ENCODE results near the gene STARD10.

Gene STARD10

GRCh38 chr11:72742513-72743320 is 51.1 kb downstream of the STARD10 start:
- no peak for DNase-seq

- DNase-seq, result no peak
Observed at GRCh38 chr11:72741849-72742512, 51.9 kb downstream of the STARD10 start.

DNA sequence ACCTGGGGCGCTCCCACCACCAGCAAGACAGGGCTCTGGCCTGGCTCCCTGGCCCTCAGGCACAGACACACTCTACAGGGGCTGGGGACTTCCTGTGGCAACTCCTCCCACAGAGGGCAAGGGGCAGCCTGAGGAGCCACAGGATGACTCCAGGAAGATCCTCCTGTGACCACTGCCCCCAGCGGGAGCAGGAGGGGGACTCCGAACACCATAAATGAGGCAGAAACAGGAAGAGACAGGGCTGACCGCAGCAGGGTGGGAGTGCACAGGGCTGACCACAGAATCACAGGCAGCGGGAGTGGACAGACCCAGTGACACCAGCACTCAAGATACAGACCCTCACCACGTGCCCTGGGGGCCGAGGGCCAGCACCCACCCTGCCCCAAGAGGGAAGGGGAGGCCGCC is 52.4 kb downstream of the STARD10 start:
- DNase-seq, result no peak

DNA sequence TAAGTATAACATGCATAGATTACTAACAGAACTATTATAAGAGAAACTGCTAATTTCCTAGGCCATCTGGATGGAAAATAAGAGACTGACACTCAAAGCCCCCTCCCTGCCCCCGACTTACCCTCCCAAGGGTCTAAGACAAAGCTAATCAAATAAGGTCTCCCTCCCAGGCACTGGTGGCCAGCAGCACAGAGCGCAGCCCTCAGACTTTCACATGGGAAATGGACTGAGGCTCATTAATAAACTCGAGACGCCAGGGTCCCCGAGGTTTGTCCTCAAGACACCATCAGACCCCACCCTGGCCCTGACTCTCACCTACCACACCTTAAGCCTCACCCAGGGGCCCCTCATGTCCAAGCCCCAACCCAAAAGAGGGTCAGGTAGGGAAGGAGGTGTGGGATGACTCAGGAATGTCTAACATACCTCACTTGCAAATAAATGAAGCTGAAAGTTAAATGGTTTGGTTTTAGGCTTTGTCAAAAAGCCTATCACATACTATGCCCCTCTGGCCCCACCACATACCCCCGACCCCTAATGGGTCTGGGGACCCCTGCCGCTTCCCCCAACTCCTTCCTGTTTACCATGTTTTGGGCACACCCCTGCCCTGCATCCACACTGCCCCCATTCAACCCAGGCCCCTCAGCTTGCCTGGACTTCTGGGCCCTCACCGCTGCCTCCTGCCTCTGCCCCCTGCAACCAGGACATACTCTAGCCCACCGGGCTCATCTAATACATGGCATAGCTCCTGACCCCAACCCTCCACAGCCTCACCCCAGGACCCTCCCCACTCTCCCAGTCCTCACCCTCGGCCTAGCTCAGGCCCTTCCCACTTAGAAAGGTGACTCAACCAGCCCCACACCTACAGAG is 53.1 kb downstream of the STARD10 start:
- DNase-seq, result no peak

DNA sequence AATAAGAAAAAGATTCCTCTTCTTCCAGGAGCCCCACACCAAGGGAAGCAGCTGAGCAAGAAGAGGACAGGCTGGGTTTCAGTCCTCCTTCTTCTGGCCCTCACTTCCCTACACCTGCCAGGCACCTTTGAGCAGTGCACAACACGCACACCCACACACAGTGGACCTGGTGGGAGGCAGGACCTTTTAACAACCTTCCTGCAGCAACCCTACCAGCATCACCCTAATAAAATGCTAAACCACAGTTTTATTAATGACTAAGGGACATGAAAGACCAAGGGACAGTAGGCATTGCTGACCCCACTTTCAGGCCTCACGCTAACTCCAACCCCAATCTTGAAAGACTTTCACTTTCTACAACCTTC is 53.8 kb downstream of the STARD10 start:
- no peak for DNase-seq

DNA sequence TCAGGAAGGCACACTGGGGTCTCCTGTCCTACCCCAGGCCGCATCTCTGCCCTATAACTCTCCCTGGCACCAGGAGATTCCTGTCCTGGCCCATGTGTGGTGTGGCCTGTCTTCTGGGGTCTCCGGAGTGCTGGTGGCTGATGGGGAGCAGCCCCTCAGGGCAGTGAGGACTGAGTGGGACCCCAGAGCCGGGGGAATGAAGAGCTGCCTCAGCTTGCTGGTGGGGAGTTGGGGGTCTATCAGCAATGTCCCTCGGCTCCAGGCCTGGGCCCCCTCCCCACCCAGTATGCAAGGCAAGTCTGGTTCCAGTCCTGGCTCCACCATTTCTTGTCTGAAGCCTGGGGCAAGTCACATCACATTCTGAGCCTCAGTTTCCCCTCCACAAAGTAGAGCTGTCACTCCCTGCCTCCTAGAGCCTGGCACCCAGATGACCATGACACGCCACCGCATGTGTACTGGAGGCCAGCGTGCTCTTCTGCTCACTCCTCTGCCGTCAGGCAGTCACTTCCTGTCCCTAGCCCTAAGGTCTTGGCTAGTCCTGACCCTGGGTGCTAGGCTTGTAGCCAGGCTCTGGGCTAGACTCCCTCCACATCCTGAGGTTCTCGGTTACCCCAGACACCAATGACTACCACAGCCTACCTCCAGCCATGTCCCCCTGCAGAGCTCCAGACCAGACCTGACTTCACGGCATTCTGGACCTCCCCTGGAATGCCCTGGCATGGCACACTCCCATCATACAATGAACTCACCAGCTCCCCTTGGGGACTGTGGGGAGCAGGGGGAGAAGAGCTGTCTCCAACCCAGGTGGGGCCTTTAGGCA is 54.4 kb downstream of the STARD10 start:
- no peak for DNase-seq

DNA sequence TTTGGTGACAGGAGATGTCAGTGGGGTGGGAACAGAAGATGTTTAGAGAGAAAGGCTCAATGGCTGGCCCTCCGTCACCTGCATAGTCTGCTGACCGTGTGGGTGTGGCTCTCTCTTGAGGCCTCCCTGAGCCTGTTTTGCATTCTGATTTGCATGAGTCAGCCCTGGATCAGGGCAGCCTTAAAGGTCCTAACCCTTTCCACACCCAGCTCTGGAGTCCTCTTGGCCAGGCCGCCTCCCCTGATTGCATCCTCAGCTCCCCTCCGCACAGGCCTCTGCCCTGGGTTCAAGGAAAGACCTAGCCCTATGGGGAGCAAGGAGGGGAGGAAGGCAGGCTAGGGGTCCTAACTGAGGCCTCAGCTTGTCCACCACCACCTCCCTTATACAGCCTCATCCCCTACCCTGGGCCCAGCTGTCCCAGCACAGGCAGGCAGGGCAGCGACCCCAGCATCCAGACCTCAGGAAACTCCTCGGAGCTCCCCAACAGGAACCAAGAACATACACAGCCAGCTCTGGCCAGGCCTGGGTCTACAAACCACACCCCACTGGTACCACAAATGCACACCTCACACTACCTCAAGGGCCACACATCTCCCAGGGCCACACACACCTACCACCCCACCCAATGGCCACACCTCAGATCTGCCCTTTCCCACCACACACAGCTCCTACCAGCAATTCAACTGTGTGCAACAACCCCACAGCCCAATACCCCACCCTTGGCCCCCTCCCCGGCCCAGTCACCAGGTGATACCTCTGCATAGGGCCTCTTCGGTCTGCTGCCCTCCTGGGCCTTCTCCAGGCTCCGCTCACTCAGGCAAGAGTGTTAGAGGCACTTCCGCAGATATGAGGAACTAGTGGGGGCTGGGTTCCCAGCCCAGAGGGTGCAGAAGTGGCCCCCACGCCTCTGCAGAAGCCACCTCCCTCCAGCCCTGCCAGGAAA is 55.4 kb downstream of the STARD10 start:
- DNase-seq, result no peak

DNA sequence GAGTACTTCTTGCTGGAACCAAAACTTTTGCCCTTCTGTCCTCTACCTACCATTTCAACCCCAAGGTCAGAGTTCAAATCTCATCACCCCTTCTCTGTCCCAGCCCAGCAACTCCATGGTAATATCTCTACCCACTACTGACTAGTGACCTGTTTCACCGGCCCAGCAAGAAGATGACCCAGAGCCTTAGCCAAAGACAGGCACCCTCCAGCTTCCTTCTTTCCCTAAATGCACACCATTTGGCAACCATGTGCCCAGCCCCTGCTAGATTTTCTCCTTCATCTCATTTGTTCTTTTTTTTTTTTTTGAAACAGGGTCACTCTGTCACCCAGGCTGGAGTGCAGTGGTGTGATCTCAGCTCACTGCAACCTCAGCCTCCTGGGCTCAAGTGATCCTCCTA is 56.5 kb downstream of the STARD10 start:
- DNase-seq, result no peak

- DNase-seq, result no peak
Observed at GRCh38 chr11:72736452-72737069, 57.3 kb downstream of the STARD10 start.

- no peak for DNase-seq
Observed at GRCh38 chr11:72735495-72736027, 58.3 kb downstream of the STARD10 start.

DNA sequence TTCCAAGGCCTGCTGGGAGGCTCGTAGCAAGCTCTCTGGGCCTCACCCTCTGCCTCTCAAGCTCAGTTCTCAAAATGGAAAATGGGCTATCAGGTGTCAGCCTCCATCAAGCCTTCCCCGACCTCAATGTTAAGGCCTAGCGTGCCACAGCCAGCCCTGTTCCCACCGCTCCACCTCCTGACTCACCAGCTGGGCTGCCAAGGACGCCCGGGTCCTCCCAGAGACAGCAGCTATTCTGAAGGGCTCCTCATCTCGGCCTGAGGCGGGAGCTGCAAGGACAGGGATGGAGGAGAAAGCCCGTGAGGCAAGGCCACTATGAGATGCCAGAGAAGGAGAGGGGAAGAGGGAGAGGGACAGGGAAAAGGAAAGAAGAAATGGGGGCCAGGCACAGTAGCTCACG is 61.5 kb downstream of the STARD10 start:
- peak; percentile 11 for DNase-seq

- DNase-seq, result no peak
Observed at GRCh38 chr11:72730737-72731136, 63.1 kb downstream of the STARD10 start.

DNA sequence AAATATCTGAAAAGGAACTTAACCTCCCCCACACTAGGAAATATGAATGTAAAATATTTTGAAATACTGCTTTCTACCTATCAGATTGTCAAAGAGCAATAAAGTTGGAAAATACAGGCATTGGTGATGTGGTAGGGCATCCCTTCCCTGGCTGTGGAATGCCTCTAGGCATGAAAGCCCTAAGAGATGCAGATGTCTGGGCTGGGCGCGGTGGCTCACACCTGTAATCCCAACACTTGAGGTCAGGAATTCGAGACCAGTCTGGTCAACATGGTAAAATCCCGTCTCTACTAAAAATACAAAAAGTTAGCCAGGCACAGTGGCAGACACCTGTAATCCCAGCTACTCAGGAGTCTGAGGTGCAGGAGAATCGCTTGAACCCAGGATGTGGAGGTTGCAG is 63.6 kb downstream of the STARD10 start:
- DNase-seq, result no peak

- DNase-seq, result no peak
Observed at GRCh38 chr11:72727521-72727920, 66.3 kb downstream of the STARD10 start.

GRCh38 chr11:72726266-72727220 is 67.3 kb downstream of the STARD10 start:
- DNase-seq, result no peak

GRCh38 chr11:72725724-72726028 is 68.2 kb downstream of the STARD10 start:
- DNase-seq, result no peak

- DNase-seq, result peak; percentile 91
Observed at GRCh38 chr11:72724851-72725723, 68.8 kb downstream of the STARD10 start.

DNA sequence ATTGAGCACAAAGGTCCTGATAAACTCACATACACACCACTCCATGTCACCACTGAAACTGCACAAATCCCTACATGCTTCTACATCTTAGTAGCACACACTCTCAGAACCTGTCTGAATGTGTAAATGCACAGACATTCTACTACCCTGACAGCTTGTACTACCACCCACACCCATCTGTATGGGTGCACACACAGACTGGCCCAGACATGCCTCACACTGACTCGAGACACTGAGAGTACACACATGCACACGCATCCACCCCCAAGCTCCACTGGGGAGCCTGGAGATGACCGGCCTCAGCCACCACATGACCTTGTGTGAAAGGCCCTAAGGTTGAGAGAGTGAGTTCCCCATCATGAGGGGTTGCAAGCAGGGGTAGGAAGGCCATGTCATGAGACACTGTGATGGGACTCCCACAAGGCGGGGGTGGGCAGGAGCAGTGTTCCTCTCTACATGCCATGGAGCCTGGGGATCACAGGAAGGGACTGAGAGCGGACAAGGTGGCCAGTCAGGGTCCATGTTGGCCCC is 69.8 kb downstream of the STARD10 start:
- no peak for DNase-seq

All from NCI-H2171 treated with DMSO at 0.1 percent for 48 hours (cell line).